GM21515 (cell line): ENCODE data around the gene TMEM62.
"Not testable (repeated sequence)": the region's sequence is repeated elsewhere in the genome, so short reads cannot be mapped to it uniquely, and the experiment has no call there.

Experiments
- ATAC-seq: cut with Tn5 transposase; IDR thresholded peaks from one replicate; pipeline ENCODE4 v1.9.1; 2021; ENCODE audit not compliant: unreplicated experiment

The TMEM62 gene

GRCh38 chr15:43175656-43176309, 42.4 kb downstream of the TMEM62 start:
- not testable (repeated sequence) for ATAC-seq

- ATAC-seq = not testable (repeated sequence)
Observed at GRCh38 chr15:43177147-43177546, 43.8 kb downstream of the TMEM62 start.

- ATAC-seq = no peak
Observed at GRCh38 chr15:43183270-43183669, 49.9 kb downstream of the TMEM62 start.

GRCh38 chr15:43184407-43185124, 51.2 kb downstream of the TMEM62 start:
- ATAC-seq = no peak

- ATAC-seq = peak; percentile 91
Observed at GRCh38 chr15:43185157-43186002, 52.0 kb downstream of the TMEM62 start, which contains the start of gene CCNDBP1. Gene CCNDBP1 (plus strand): TSS chr15:43185403. CDS start chr15:43185499, 96 bp downstream.

- no peak for ATAC-seq
Observed at GRCh38 chr15:43186003-43186353, 52.6 kb downstream of the TMEM62 start.

GRCh38 chr15:43187544-43188155, 54.3 kb downstream of the TMEM62 start:
- no peak for ATAC-seq

GRCh38 chr15:43189296-43189695, 55.9 kb downstream of the TMEM62 start:
- no peak for ATAC-seq

- no peak for ATAC-seq
Observed at GRCh38 chr15:43190178-43190577, 56.8 kb downstream of the TMEM62 start.

- ATAC-seq = no peak
Observed at GRCh38 chr15:43193710-43194109, 60.3 kb downstream of the TMEM62 start.

GRCh38 chr15:43194795-43195194, 61.4 kb downstream of the TMEM62 start:
- no peak for ATAC-seq

- ATAC-seq = no peak
Observed at GRCh38 chr15:43196760-43197548, 63.6 kb downstream of the TMEM62 start.

GRCh38 chr15:43197773-43198172, 64.4 kb downstream of the TMEM62 start:
- ATAC-seq = not testable (repeated sequence)

- not testable (repeated sequence) for ATAC-seq
Observed at GRCh38 chr15:43198556-43198955, 65.2 kb downstream of the TMEM62 start.

GRCh38 chr15:43198992-43199391, 65.6 kb downstream of the TMEM62 start:
- no peak for ATAC-seq

- ATAC-seq = no peak
Observed at GRCh38 chr15:43199945-43200488, 66.6 kb downstream of the TMEM62 start.

GRCh38 chr15:43204016-43204901, 70.9 kb downstream of the TMEM62 start:
- ATAC-seq = no peak

GRCh38 chr15:43206054-43206453, 72.7 kb downstream of the TMEM62 start:
- no peak for ATAC-seq

GRCh38 chr15:43207024-43207423, 73.6 kb downstream of the TMEM62 start:
- ATAC-seq = no peak
